NCI-H2107 (cell line): ENCODE data around the gene RAD51AP1.
"Not testable (repeated sequence)": the region's sequence is repeated elsewhere in the genome, so short reads cannot be mapped to it uniquely, and the experiment has no call there.

ENCODE experiments used
- DNase-seq: peaks from one replicate; lab custom pipeline; 2025; lab: John Stamatoyannopoulos, UW

Gene RAD51AP1

DNA sequence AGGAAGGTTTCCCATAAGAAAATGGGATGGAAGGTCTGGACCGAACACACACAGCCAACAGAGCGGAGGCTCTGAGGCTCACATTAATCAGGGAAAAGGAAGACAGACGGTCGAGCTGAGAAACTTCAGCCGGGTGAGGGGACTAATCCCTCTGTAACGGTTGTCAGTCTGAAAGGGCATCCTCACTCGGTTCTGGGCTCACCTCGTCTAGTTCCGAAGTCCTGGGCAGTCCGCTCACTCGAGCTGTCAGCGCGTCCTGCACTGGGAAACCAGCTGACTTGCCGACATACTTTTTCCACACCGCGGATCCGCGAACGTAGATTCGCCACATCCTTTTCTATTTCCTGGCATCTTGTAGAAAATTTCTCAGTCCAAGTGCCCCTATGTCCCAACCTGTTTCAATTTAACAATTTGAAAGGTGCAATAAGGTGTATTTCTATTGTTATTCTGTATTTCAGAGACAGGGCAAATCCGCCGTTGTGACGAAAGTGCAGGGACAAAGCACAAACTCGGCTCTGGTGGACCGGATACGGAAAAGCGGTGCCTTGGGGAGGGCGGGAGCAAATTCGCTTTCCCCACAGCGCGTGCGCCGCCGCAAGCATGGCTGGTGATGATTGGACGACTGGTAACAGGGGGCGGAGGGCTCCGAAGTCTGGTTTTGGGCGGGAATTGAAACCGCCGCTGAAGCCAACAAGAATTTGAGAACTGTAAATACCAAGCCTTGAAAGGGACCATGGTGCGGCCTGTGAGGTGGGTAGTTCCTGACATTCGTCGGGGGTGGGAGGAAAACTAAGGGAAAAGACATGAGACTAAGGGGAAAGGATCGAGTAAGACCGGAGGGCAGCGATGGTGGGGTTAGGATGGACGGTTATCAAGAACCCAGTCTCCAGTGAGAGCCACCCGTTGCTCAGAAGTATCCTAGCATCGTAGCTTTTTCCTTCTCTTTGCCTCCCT lies at the start of gene RAD51AP1:
Gene RAD51AP1 (plus strand): TSS at position 684 of the 954 bp plus-strand sequence. CDS start 50 bp downstream, at position 734.
- DNase-seq = peak; percentile 96

DNA sequence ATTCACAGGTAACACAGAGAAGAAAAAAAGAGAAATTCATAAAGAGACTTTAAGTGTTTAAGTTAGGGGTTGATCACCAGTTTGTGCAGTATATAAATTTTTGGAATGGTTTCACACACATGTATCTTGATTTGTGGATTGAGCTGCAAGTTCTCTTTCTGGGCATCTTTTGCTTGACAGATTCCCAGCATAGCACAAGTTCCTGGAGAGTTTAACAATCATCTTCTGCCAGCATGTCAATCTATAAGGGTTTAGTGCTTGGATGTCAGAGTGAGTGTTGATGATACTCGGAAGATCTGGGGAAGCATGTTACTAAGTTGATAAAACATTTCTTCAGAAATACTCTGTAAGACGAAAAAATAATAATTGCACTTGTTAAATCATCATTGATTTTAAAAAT lies 49.1 kb upstream of the RAD51AP1 start:
- no peak for DNase-seq

DNA sequence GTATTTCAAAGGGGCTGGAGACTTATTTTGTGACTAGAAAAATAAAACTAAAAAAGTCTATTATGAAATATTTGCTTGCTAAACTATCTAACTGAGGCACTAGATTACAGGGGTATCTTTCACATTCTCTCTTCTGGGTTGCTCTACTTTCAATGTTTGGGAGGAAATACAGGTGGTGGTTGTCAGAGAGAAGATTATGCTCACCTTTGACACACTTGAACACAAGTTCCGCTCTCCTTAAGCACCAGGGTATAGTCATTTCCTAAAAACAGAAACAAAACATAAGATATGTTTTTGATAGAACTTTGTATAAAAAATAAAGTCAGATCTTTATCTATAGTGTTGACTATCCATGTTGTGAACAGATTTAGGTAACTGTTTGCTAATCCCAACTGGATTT lies 47.7 kb upstream of the RAD51AP1 start:
- DNase-seq = no peak

- DNase-seq = no peak
Observed at GRCh38 chr12:4496145-4496838, 42.4 kb upstream of the RAD51AP1 start.

- DNase-seq = no peak
Observed at GRCh38 chr12:4499186-4499585, 39.5 kb upstream of the RAD51AP1 start.

- DNase-seq = no peak
Observed at GRCh38 chr12:4505376-4505986, 33.2 kb upstream of the RAD51AP1 start.

GRCh38 chr12:4506430-4506829 lies 32.3 kb upstream of the RAD51AP1 start:
- no peak for DNase-seq

DNA sequence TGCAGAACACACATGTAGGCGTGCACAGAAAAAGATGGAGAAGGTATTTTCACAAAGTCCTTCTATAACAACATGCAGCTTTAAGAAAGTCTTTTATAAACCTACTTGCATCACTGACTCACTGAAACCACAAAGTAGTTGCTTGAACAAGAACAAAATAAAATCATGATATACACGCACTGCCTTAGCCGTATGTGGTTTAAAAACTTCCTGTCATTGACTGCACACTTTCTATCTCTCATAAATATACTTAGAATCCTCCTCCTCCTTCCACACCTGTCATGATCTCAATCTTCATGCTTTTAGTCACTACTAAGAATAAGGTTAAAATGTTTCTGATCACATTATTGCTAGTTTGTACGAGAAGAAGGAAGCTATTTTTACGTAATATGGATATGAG lies 31.8 kb upstream of the RAD51AP1 start:
- DNase-seq = no peak

GRCh38 chr12:4508503-4508902 lies 30.2 kb upstream of the RAD51AP1 start:
- DNase-seq = not testable (repeated sequence)

DNA sequence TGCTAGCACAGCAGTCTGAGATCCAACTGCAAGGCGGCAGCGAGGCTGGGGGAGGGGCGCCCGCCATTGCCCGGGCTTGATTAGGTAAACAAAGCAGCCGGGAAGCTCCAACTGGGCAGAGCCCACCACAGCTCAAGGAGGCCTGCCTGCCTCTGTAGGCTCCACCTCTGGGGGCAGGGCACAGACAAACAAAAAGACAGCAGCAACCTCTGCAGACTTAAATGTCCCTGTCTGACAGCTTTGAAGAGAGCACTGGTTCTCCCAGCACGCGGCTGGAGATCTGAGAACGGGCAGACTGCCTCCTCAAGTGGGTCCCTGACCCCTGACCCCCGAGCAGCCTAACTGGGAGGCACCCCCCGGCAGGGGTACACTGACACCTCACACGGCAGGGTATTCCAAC lies 29.4 kb upstream of the RAD51AP1 start:
- DNase-seq = not testable (repeated sequence)

DNA sequence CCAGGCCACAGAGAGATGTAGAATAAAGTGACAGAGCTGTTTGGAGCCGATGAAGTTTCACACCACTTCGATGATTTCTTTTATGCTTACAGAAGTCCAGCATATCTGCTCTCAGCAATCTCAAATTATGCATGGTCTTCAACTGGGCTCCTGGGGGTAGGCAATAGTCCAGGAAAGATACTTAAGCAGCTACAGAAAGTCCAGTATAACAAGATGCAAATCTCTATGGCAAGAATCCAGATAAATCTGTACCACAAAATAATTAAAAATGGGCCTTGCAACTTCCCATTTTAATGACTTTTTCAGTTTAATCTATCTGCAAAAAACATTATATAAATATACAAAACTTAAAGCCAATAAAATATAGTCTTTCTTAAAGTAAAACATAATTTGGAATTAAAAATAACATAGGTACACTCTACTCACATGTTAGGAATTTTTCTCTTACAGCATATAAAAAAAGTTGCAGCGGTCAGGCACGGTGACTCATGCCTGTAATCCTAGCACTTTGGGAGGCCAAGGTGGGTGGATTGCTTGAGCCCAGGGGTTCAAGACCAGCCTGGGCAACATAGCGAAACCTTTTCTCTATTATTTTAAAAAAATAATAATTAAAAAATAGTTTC lies 20.5 kb upstream of the RAD51AP1 start:
- no peak for DNase-seq

DNA sequence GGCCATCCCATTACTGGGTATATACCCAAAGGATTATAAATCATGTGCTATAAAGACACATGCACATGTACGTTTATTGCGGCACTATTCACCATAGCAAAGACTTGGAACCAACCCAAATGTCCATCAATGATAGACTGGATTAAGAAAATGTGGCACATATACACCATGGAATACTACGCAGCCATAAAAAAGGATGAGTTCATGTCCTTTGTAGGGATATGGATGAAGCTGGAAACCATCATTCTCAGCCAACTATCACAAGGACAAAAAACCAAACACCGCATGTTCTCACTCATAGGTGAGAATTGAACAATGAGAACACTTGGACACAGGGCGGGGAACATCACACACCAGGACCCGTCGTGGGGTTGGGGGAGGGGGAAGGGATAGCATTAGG lies 15.2 kb upstream of the RAD51AP1 start:
- not testable (repeated sequence) for DNase-seq

- no peak for DNase-seq
Observed at GRCh38 chr12:4526923-4527546, 11.7 kb upstream of the RAD51AP1 start.

DNA sequence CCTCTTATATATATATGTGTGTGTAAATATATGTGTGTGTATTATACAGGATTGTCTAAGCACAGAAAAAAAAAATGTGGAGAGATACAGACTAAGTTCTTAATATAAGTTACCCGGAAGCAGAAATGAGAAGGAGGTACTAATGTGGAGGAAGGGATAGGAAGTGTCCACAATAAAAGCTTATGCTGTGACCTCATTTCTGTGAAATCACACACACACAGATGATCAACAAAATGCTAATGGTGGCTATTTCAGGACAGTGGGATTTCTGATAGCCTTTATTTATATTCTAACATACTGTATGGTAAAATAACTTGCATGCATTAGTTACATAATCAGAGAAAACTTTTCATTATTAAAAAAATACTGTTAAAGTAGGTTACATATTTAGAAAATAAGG lies 8.5 kb upstream of the RAD51AP1 start:
- DNase-seq = no peak

DNA sequence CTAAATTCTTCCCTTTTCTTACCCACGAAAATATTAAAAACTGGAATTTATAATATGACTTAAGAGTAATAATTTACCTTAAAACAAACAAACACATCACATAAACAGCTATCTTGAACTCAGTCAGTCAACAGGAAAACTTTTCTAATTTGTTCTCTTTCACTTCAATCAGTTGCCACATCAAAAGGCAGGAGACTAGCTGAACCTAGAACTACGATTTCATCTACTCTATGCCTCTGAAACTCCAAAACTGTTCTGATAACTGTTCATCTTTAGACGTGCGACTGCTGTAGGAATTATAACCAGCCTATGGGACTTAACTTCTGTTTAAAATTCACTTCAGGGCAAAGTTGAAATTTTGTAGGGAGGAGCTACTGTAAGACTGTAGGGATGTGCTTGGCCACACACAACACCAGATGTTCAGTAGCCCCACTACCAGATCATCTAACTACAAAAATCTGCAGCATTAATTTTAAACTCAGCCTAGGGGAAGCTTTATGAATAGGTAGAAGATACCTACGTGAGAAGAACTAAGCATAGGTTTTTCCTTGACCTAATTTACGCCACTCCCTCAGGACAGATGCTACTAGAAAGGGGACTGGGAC lies 7.6 kb upstream of the RAD51AP1 start:
- DNase-seq = no peak

GRCh38 chr12:4535092-4535491 lies 3.6 kb upstream of the RAD51AP1 start:
- no peak for DNase-seq

GRCh38 chr12:4535871-4536270 lies 2.8 kb upstream of the RAD51AP1 start:
- DNase-seq = no peak

DNA sequence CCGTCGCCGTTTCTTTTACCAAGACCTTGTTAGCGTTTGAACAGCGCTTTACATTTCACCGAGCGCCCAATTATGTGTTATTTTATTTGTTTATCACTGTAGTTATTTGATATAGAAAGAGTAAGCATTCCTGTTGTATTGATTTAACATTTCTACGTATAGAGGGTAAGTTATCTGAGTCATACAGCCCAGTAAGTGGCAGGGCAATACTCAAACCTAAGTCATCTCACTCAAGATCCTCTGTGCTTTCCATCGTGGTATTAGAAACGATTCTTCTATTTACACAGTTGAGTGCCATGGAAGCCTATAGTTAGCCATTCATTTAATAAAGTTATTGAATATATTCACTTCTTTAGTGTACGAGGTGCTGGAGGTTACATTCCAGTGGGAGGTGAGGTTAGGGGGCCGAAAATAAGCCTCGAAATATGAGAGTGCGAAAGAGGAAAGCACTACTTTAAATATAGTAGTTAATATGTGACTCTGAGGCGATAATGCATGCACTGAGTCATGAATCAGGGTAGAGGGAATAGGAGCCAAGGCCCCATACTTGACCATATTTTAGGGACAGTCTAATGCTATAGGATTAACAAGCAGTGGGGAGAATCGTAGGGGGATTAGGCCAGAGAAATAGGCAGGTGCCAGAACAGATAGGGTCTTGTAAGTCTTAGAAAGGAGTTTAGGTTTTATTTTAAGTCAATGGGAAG lies 629 bp downstream of the RAD51AP1 start:
- DNase-seq = no peak

- DNase-seq = no peak
Observed at GRCh38 chr12:4540170-4540569, 1.5 kb downstream of the RAD51AP1 start.

DNA sequence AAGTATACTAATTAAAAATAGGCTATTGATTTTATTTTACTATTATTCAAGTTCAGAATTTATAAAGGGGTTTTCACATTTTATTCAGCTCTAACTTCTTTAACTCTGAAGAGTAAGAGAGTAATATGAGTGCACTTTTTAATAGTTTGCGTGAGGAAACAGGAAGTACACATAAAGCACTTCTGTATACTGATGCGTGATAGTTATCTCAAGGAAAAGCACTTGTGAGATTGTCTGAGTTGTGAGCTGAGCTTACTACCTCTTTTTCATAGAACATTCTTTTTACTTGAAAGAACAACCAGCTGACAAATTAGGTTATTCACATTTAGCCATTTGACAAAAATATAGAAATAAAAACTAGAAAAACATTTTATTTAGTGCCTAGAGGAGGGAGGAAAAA lies 1.9 kb downstream of the RAD51AP1 start:
- DNase-seq = no peak

DNA sequence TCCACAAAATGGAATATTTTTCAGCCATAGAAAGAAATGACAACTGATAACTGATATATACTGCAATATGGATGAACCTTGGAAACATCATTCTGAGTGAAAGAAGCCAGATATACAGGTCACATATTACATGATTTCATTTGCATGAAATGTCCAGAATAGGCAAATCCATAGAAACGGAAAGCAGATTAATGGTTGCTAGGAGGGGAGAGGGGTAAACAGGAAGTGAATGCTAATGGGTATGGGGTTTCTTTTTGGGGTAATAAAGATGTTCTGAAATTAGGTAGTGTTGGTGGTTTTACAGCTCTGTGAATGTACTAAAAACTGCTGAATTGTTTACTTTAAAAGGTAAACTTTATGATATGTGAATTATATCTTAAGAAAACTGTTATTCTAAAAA lies 6.5 kb downstream of the RAD51AP1 start:
- no peak for DNase-seq
